DOHH2 (cell line): ENCODE data around the gene SEPTIN2.

Experiments
- CTCF ChIP-seq: fragments of 200-600 bp; sonication (generic); IDR thresholded peaks from one replicate; pipeline ENCODE4 v1.5.1; 2014; ENCODE audit warnings: antibody characterized with exemption, mild to moderate bottlenecking, low read depth, low read length; ENCODE audit not compliant: poor library complexity, severe bottlenecking
- EZH2phosphoT487 ChIP-seq: fragments of 200-600 bp; sonication (generic); IDR thresholded peaks from 2 replicates; pipeline ENCODE4 v1.6.1; 2017; ENCODE audit warnings: borderline replicate concordance, mild to moderate bottlenecking, antibody characterized with exemption, low read length, moderate library complexity, mixed read lengths

DNA sequence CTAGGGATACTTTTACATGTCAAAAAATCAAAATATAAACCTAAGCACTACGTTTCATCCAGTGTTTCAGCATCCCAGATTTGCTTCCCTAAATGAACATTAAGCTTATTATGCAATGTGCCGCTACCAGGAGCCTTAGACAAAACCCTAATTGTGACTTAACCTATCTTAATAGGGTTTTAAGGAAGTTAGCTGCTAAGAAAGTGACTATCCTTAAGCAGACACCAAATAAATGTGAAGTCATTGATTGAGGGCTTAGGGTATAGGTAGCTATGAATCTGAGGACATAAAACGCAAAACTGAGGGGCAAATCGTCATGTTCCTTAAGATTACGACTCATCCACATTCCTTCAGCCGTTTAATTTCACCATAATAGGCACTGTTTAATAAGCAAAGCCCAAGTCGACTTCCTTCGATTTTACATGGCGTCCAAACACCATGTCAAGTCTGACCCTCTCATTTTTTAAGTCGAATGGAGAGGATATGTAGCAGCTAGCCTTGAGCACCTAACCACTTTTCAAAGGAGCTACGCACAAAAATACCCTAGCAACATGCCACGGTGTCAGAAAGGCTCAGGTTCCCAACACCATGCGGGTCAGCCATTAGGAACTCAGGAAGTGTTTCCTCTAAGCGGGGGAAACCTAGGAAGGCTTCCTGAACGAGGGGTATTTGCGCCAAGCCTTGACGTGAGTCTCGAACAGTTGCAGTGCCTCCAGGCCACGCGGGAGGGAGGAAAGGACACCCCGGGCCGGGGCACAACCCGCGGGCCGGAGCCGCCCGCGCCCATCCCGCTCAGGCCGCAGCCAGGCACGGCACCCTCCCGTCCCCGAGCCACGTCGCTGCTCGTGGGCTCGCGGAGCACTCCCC, 1.3 kb upstream of the SEPTIN2 start:
- TF ChIP-seq CTCF: no peak
- TF ChIP-seq EZH2phosphoT487: no peak
